Measurements from ENCODE around the gene DIP2B.

DIP2B gene

GRCh38 chr12:50545786-50546185 lies 41.0 kb downstream of the DIP2B start:
- no peak overlapping the region for H3K27ac ChIP-seq (ENCODE audit: low read length)
- peaks cover 4% of the 10 kb centered on the region; the same call in 1 of the 2 replicates for H3K79me2 ChIP-seq (ENCODE audit: low read length)

GRCh38 chr12:50546441-50547318 lies 41.9 kb downstream of the DIP2B start:
- H3K9me3 ChIP-seq (ENCODE audit: insufficient read depth, low read length), result no peaks in the 10 kb centered on the region
- no peak overlapping the region for H2AFZ ChIP-seq (ENCODE audit: low read depth, low read length)
- no peaks in the 10 kb centered on the region for H3K27me3 ChIP-seq (ENCODE audit: low read depth, low read length)
- no peak overlapping the region for H3K4me2 ChIP-seq (ENCODE audit: low read length)
- peaks cover 6% of the 10 kb centered on the region for H3K4me1 ChIP-seq (ENCODE audit: low read length)
- TF ChIP-seq EZH2phosphoT487 (IDR thresholded peaks at IDR 0.05; ENCODE audit: low read depth), result no peak
- TF ChIP-seq, protein P1, sequence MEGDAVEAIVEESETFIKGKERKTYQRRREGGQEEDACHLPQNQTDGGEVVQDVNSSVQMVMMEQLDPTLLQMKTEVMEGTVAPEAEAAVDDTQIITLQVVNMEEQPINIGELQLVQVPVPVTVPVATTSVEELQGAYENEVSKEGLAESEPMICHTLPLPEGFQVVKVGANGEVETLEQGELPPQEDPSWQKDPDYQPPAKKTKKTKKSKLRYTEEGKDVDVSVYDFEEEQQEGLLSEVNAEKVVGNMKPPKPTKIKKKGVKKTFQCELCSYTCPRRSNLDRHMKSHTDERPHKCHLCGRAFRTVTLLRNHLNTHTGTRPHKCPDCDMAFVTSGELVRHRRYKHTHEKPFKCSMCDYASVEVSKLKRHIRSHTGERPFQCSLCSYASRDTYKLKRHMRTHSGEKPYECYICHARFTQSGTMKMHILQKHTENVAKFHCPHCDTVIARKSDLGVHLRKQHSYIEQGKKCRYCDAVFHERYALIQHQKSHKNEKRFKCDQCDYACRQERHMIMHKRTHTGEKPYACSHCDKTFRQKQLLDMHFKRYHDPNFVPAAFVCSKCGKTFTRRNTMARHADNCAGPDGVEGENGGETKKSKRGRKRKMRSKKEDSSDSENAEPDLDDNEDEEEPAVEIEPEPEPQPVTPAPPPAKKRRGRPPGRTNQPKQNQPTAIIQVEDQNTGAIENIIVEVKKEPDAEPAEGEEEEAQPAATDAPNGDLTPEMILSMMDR (IDR thresholded peaks at IDR 0.05; ENCODE audit: low read depth, low read length), result no peak
- no peak overlapping the region for H3K4me3 ChIP-seq (ENCODE audit: low read length)
- H3K79me2 ChIP-seq (ENCODE audit: low read length), result peaks cover 4% of the 10 kb centered on the region; the same call in 1 of the 2 replicates
- H4K20me1 ChIP-seq (ENCODE audit: insufficient read depth, low read length), result 0 out of 2 replicates have a peak, but pooled peaks cover 5% of the 10 kb centered on the region
- H3K27ac ChIP-seq (ENCODE audit: low read length), result no peak overlapping the region
- H3K9ac ChIP-seq (ENCODE audit: low read length), result no peak overlapping the region
- H3K36me3 ChIP-seq (replicated peaks; ENCODE audit: low read depth, low read length), result no peaks in the 10 kb centered on the region

More at GRCh38 chr12:50545786-50546185, 41.0 kb downstream of the DIP2B start:
- Histone ChIP-seq H3K9ac (ENCODE audit: low read length) (no peak overlapping the region), H3K4me2 (ENCODE audit: low read length) (no peak overlapping the region), H3K9me3 (ENCODE audit: insufficient read depth, low read length) (no peaks in the 10 kb centered on the region), H4K20me1 (ENCODE audit: insufficient read depth, low read length) (0 out of 2 replicates have a peak, but pooled peaks cover 5% of the 10 kb centered on the region), H2AFZ (ENCODE audit: low read depth, low read length) (no peak overlapping the region), H3K27me3 (ENCODE audit: low read depth, low read length) (no peaks in the 10 kb centered on the region), H3K4me3 (ENCODE audit: low read length) (no peak overlapping the region), H3K36me3 (replicated peaks; ENCODE audit: low read depth, low read length) (no peaks in the 10 kb centered on the region), H3K4me1 (ENCODE audit: low read length) (peaks cover 6% of the 10 kb centered on the region)
- TF ChIP-seq, protein P1 (IDR thresholded peaks at IDR 0.05; ENCODE audit: low read depth, low read length), result no peak
- no peak for TF ChIP-seq EZH2phosphoT487 (IDR thresholded peaks at IDR 0.05; ENCODE audit: low read depth)

- Histone ChIP-seq H3K4me2 (ENCODE audit: low read length) (no peak overlapping the region), H3K36me3 (replicated peaks; ENCODE audit: low read depth, low read length) (no peaks in the 10 kb centered on the region), H3K9ac (ENCODE audit: low read length) (no peak overlapping the region), H2AFZ (ENCODE audit: low read depth, low read length) (no peak overlapping the region), H3K4me1 (ENCODE audit: low read length) (peaks cover under 1% of the 10 kb centered on the region; the same call in 1 of the 2 replicates), H3K4me3 (ENCODE audit: low read length) (no peak overlapping the region), H3K27ac (ENCODE audit: low read length) (no peak overlapping the region), H4K20me1 (ENCODE audit: insufficient read depth, low read length) (0 out of 2 replicates have a peak, but pooled peaks cover 2% of the 10 kb centered on the region), H3K79me2 (ENCODE audit: low read length) (no peaks in the 10 kb centered on the region; the same call in 1 of the 2 replicates), H3K9me3 (ENCODE audit: insufficient read depth, low read length) (no peaks in the 10 kb centered on the region), H3K27me3 (ENCODE audit: low read depth, low read length) (no peaks in the 10 kb centered on the region)
- no peak for TF ChIP-seq EZH2phosphoT487 (IDR thresholded peaks at IDR 0.05; ENCODE audit: low read depth)
- TF ChIP-seq, protein P1 (IDR thresholded peaks at IDR 0.05; ENCODE audit: low read depth, low read length), result no peak
Observed at GRCh38 chr12:50547742-50548141, 43.0 kb downstream of the DIP2B start.

DNA sequence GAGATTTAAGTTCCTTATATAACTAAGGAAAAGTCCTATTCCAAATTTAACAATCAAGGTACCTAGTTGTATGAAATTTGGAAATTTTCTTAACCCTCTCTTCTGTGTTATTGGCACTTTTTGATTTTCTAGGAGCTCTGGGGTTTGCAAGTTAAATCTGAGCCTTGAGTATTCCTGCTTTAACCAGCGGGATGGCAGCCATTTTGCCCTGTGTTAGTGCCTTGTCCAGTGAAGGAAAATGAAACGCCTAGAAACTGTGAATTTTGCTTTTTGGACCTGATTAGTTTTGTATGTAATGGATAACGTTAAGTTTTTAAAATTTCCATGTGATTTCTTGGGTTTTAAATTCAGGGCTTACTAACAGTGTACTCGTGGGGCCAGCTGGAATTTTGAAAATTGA lies 45.1 kb downstream of the DIP2B start:
- Histone ChIP-seq H3K4me2 (ENCODE audit: low read length) (no peak overlapping the region), H3K4me1 (ENCODE audit: low read length) (0 out of 2 replicates have a peak, but pooled peaks cover 3% of the 10 kb centered on the region), H3K27me3 (ENCODE audit: low read depth, low read length) (no peaks in the 10 kb centered on the region), H3K79me2 (ENCODE audit: low read length) (peaks cover 4% of the 10 kb centered on the region; the same call in 1 of the 2 replicates), H3K27ac (ENCODE audit: low read length) (no peak overlapping the region), H3K4me3 (ENCODE audit: low read length) (no peak overlapping the region), H3K36me3 (replicated peaks; ENCODE audit: low read depth, low read length) (no peaks in the 10 kb centered on the region), H4K20me1 (ENCODE audit: insufficient read depth, low read length) (0 out of 2 replicates have a peak, but pooled peaks cover 5% of the 10 kb centered on the region), H2AFZ (ENCODE audit: low read depth, low read length) (no peak overlapping the region), H3K9ac (ENCODE audit: low read length) (no peak overlapping the region), H3K9me3 (ENCODE audit: insufficient read depth, low read length) (no peaks in the 10 kb centered on the region)
- TF ChIP-seq, protein P1 (IDR thresholded peaks at IDR 0.05; ENCODE audit: low read depth, low read length), result no peak
- no peak for TF ChIP-seq EZH2phosphoT487 (IDR thresholded peaks at IDR 0.05; ENCODE audit: low read depth)

All from OCI-LY3 (cell line).